Omental fat pad (tissue), 4 donors: Measurements from ENCODE around the gene TM9SF1. TPM values are rescaled to one million over a fixed set of nuclear protein-coding genes. Genes with fewer than 3 reads are reported as not detected.

Source experiments
- ATAC-seq: fragments of 150-250 bp; one replicate; pipeline ENCODE4 v1.9.1; 2016; ENCODE audit warnings: mild to moderate bottlenecking, moderate library complexity; ENCODE audit not compliant: low FRiP score
- DNase-seq: peaks from one replicate; pipeline ENCODE4 v3.0.0-alpha.2; 2019; ENCODE audit warnings: low spot score
- CTCF ChIP-seq, 3 donors: fragments of 450-650 bp; IDR thresholded peaks; one replicate each; pipeline ENCODE4 v1.5.1; 2016 to 2017; ENCODE audit warnings: antibody characterized with exemption in 3 of 3, mild to moderate bottlenecking in 3 of 3, moderate library complexity in 2 of 3
- total RNA-seq, 4 donors: library from RNA; depleted of rRNA; stranded (reverse); fragments of >200 nt; gene quantifications; one replicate each; pipeline ENCODE4 v1.1.0, GENCODE V29; 2016

TM9SF1 gene
- total RNA-seq, 4 donors from 2014 or later: 54.9 to 65.5 (median 60.9) TPM

GRCh38 chr14:24198814-24199524 lies 3.7 kb upstream of the TM9SF1 start:
- no peak for TF ChIP-seq CTCF (IDR thresholded peaks at IDR 0.05)
- DNase-seq: no peak
- ATAC-seq: no peak

- ATAC-seq (no peak), DNase-seq (no peak)
- no peak for TF ChIP-seq CTCF (IDR thresholded peaks at IDR 0.05)
Measured at GRCh38 chr14:24197056-24197450, 1.8 kb upstream of the TM9SF1 start.

GRCh38 chr14:24196071-24197055 lies 1.1 kb upstream of the TM9SF1 start:
- no peak for TF ChIP-seq CTCF (IDR thresholded peaks at IDR 0.05)
- ATAC-seq: peak; percentile 14
- DNase-seq: no peak

DNA sequence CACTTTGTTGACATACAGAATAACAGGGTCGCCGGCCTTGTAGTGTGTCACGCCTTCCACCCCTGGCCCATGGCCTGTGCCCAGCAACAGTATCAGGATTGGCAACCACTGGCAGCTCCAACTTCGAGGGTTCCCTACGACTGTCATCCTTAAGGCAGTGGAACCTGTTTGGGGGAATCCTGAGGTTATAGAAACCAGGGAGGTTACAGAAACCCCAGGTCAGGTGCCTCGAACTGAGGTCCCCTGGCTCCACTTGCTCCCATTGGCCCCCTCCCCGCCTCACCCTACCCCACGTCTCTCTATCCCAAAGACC lies 412 bp downstream of the TM9SF1 start:
- TF ChIP-seq CTCF (IDR thresholded peaks at IDR 0.05): no peak
- DNase-seq: no peak
- ATAC-seq: no peak

GRCh38 chr14:24194186-24194872 lies 912 bp downstream of the TM9SF1 start:
- ATAC-seq: no peak
- TF ChIP-seq CTCF (IDR thresholded peaks at IDR 0.05): no peak

DNA sequence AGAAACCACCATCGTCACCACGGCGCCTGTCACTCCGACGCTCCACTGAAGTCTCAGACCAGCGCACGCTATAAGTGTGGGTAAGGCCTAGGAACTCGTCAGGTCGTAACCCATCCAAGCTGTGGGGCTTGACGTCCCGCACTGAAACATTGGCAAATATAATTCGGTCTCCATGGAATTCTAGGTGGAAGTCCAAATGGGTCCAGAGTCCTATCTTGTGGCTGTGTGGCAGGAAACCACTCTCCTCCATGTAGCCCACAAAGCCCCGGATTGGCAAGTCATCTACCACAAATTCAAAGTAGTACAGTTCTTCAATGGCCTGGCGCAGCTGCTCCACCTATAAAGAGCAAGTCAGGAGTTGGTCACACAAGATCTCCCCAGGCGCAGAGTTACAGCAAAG lies 2.3 kb downstream of the TM9SF1 start:
- no peak for TF ChIP-seq CTCF (IDR thresholded peaks at IDR 0.05)

More at GRCh38 chr14:24194186-24194872, 912 bp downstream of the TM9SF1 start:
- DNase-seq: no peak

More for the DNA sequence above, 2.3 kb downstream of the TM9SF1 start:
- ATAC-seq (no peak), DNase-seq (no peak)
